Stimulated activated CD4-positive, alpha-beta T cell treated with anti-CD3 and anti-CD28 coated beads, Interleukin-1b, Interleukin-23, amount 100 ng/mL, for 4 hours (primary cell): ENCODE results near the gene MINDY3.
"Not testable (repeated sequence)": the region's sequence is repeated elsewhere in the genome, so short reads cannot be mapped to it uniquely, and the experiment has no call there.

Experiments
- DNase-seq, 2 donors: peaks; one replicate each; pipeline ENCODE4 v3.0.0-alpha.2; 2020; ENCODE audit warnings: low read depth in 2 of 2

Gene MINDY3

GRCh38 chr10:15780353-15781135 lies 79.8 kb downstream of the MINDY3 start:
- no peak for DNase-seq

DNA sequence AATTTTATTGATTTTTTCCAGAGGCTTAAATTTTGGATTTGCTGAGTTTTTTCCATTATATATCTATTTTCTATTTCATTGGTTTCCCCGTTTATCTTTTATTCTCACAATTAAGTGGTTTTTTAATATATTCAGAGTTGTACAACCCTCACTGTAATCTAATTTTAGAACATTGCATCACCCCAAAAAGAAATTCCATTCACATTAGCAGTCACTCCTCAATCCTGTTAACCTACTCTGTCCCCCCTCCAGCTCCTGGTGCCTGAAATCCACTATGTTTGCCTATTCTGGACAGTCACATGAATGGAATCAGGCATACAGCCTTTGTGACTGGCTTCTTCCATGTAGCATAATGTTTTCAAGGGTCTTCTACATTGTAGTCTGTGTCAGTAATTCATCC lies 84.8 kb downstream of the MINDY3 start:
- DNase-seq, result no peak

DNA sequence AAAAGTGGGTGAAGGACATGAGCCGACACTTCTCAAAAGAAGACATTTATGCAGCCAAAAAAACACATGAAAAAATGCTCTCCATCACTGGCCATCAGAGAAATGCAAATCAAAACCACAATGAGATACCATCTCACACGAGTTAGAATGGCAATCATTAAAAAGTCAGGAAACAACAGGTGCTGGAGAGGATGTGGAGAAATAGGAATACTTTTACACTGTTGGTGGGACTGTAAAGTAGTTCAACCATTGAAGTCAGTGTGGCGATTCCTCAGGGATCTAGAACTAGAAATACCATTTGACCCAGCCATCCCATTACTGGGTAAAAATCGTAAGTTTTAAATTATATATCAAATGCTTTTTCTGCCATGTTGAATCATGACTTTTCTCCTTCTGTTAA lies 85.8 kb downstream of the MINDY3 start:
- not testable (repeated sequence) for DNase-seq

GRCh38 chr10:15764892-15765454 lies 95.3 kb downstream of the MINDY3 start:
- DNase-seq, result no peak

- DNase-seq, result no peak
Measured at GRCh38 chr10:15763006-15763405, 97.3 kb downstream of the MINDY3 start.

DNA sequence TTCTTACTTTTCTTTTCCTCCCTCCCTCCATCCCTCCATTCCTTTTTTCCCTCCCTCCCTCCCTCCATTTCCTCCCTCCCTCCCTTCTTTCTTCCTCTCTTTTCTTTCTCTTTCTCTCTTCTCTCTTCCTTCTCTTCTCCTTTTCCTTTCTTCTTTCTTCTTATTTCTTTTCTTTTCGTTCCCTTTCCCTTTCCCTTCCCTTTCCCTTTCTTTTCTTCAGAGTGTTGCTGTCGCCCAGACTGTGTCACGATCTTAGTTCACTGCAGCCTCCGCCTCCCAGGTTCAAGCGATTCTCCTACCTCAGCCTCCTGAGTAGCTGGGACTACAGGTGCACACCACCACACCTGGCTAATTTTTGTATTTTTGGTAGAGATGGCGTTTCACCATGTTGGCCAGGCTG lies 98.1 kb downstream of the MINDY3 start:
- not testable (repeated sequence) for DNase-seq

DNA sequence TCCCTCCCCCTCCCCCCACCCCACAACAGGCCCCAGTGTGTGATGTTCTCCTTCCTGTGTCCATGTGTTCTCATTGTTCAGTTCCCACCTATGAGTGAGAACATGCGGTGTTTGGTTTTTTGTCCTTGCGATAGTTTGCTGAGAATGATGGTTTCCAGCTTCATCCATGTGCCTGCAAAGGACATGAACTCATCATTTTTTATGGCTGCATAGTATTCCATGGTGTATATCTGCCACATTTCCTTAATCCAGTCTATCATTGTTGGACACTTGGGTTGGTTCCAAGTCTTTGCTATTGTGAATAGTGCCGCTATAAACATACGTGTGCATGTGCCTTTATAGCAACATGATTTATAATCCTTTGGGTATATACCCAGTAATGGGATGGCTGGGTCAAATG lies 99.1 kb downstream of the MINDY3 start:
- not testable (repeated sequence) for DNase-seq

GRCh38 chr10:15760681-15761080 lies 99.6 kb downstream of the MINDY3 start:
- DNase-seq, result no peak

- DNase-seq, result no peak
Measured at GRCh38 chr10:15759265-15759664, 101.0 kb downstream of the MINDY3 start.

DNA sequence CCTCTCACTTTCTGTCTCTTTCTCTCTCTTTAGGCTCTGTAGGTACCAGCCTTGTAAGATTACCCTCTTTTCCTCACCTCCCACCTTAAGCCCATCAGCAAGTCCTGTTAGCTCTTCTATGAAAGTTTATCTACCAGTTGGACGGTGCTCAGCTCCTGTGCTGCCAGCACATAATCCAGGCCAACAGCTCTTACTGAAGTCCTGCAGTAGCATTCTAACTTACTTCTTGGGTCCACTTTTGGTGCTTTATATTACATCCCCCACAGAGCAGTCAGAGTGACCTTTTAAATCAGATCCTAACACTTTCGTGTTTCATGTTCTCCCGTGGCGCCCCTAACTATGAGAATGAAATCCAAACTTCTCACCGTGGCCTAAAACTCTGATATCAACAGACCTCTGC lies 101.7 kb downstream of the MINDY3 start:
- no peak for DNase-seq

DNA sequence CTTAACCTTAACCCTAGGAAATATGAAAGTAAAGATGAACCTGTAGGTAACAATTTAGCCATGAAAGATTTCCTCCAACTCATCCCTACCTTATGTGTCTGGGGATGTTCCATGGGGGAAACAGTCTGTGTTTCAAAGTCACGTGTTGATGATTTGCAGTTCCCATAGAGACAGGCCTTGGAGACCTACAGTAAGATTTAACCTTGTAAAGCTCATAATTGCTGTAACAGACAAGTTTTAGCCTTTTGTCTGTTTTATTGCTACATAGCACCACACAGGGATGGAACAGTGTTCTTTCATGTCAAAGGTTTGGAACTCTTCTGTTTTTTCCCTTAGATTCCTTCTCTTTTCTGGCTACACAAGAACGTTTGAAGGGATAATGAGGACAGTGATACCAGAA lies 105.4 kb downstream of the MINDY3 start:
- DNase-seq, result no peak

DNA sequence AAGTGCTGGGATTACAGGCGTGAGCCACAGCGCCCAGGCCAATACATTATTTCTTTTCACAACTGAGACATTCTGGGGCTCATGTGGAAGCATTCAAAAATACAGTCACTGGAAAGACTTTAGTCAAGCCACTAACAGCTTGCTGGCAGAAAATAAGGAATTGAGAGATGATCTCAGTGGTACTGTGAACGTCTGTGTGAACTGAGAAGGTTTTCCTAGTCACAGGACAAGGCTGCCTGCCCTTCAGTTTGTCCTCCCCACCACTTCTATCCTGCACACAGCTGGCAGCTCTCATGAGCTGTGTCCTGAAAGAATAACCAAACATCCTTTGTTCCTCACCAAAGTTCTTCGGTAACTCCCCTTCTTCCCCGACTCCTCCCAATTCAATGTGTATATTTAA lies 109.3 kb downstream of the MINDY3 start:
- no peak for DNase-seq

- no peak for DNase-seq
Measured at GRCh38 chr10:15748126-15748525, 112.2 kb downstream of the MINDY3 start.

DNA sequence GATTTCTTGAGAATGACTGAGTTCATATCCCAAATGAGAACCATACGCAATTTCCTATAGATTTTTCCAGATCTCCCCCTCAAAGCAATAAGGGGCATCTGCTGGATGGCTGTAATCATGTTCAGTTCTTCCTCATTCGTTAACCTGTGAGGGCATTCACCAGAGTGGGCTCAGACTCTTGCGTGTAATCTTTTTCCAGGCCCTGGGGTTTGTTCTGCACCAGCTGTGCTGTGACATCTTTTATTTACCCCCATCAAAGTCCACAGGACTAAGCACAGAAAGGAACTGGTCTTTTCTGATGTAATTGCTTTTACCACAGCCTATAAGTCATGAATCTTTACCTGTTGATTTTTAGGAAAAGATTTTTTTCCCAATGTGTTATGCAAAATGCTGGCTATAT lies 112.7 kb downstream of the MINDY3 start:
- no peak for DNase-seq

- no peak for DNase-seq
Measured at GRCh38 chr10:15745751-15746150, 114.6 kb downstream of the MINDY3 start.

GRCh38 chr10:15744217-15744865 lies 116.0 kb downstream of the MINDY3 start:
- peak in 1 of 2 donors; percentile 3 for DNase-seq

GRCh38 chr10:15743443-15743842 lies 116.9 kb downstream of the MINDY3 start:
- DNase-seq, result no peak

GRCh38 chr10:15742836-15743235 lies 117.5 kb downstream of the MINDY3 start:
- DNase-seq, result no peak

GRCh38 chr10:15742102-15742501 lies 118.2 kb downstream of the MINDY3 start:
- no peak for DNase-seq

- no peak for DNase-seq
Measured at GRCh38 chr10:15741581-15741980, 118.7 kb downstream of the MINDY3 start.

GRCh38 chr10:15740261-15740660 lies 120.0 kb downstream of the MINDY3 start:
- no peak for DNase-seq

- DNase-seq, result no peak
Measured at GRCh38 chr10:15739254-15739970, 120.9 kb downstream of the MINDY3 start.
